ENCODE data around the gene PON3.

PON3 gene

GRCh38 chr7:95396136-95397032 is at the start of gene PON3:
TSS of gene PON3 (minus strand) at chr7:95396375. CDS start at chr7:95396350, 25 bp downstream.
- no peak for DNase-seq

- DNase-seq: no peak
These were observed 48.6 kb upstream of the PON3 start for GRCh38 chr7:95444796-95445195.

- no peak for DNase-seq
These were observed 45.1 kb upstream of the PON3 start for GRCh38 chr7:95441042-95441823.

- no peak for DNase-seq
These were observed 44.3 kb upstream of the PON3 start for GRCh38 chr7:95440394-95441038.

- DNase-seq: no peak
These were observed 40.2 kb upstream of the PON3 start for GRCh38 chr7:95436407-95436806.

- DNase-seq: no peak
These were observed 39.2 kb upstream of the PON3 start for GRCh38 chr7:95435422-95435780.

- DNase-seq: peak; percentile 62
These were observed 38.6 kb upstream of the PON3 start, which contains the start of gene PON2 for GRCh38 chr7:95434557-95435421. TSS of gene PON2 (minus strand) at chr7:95435028. CDS start at chr7:95434951, 77 bp downstream.

- DNase-seq: no peak
These were observed 37.9 kb upstream of the PON3 start for GRCh38 chr7:95433952-95434556.

- DNase-seq: no peak
These were observed 37.0 kb upstream of the PON3 start for GRCh38 chr7:95433129-95433528.

GRCh38 chr7:95432606-95433005 is 36.4 kb upstream of the PON3 start:
- DNase-seq: no peak

- no peak for DNase-seq
These were observed 34.7 kb upstream of the PON3 start for GRCh38 chr7:95430864-95431263.

GRCh38 chr7:95429241-95429990 is 33.2 kb upstream of the PON3 start:
- DNase-seq: no peak

GRCh38 chr7:95427914-95428516 is 31.8 kb upstream of the PON3 start:
- DNase-seq: no peak

- DNase-seq: no peak
These were observed 31.0 kb upstream of the PON3 start for GRCh38 chr7:95427166-95427565.

GRCh38 chr7:95425694-95426093 is 29.5 kb upstream of the PON3 start:
- no peak for DNase-seq

- DNase-seq: no peak
These were observed 28.5 kb upstream of the PON3 start for GRCh38 chr7:95424716-95425115.

GRCh38 chr7:95421847-95422444 is 25.8 kb upstream of the PON3 start:
- no peak for DNase-seq

- no peak for DNase-seq
These were observed 25.0 kb upstream of the PON3 start for GRCh38 chr7:95421000-95421846.

GRCh38 chr7:95412075-95412474 is 15.9 kb upstream of the PON3 start:
- DNase-seq: no peak
